HG03039 (cell line): Measurements from ENCODE around the gene GRIN2A.

Experiments
- ATAC-seq: cut with Tn5 transposase; IDR thresholded peaks from one replicate; pipeline ENCODE4 v1.9.1; 2021; ENCODE audit warnings: mild to moderate bottlenecking, moderate library complexity; ENCODE audit not compliant: unreplicated experiment

GRIN2A gene

DNA sequence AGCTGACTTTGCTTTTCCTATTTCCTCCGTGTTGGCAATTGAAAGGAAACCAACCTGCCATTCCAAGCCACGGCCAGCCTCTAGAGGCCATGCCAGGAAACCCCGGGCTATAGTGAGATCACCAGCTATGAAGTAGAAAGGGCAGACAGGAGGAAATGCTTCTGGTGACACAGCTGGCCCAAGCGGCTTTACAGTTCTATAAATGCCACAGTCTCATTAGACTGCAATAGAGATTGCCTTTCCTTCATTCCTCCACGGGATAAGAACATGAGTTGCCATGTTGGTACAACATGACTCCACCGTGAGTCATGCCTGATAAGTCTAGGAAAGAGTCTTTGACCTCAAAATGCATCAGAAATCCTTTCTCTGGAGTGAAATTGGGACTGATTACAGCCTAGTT, 384.9 kb downstream of the GRIN2A start:
- no peak for ATAC-seq

GRCh38 chr16:9793623-9794022, 388.6 kb downstream of the GRIN2A start:
- no peak for ATAC-seq

GRCh38 chr16:9791556-9791955, 390.7 kb downstream of the GRIN2A start:
- no peak for ATAC-seq

GRCh38 chr16:9790199-9790598, 392.0 kb downstream of the GRIN2A start:
- ATAC-seq, result no peak

- no peak for ATAC-seq
Observed at GRCh38 chr16:9787717-9788116, 394.5 kb downstream of the GRIN2A start.

DNA sequence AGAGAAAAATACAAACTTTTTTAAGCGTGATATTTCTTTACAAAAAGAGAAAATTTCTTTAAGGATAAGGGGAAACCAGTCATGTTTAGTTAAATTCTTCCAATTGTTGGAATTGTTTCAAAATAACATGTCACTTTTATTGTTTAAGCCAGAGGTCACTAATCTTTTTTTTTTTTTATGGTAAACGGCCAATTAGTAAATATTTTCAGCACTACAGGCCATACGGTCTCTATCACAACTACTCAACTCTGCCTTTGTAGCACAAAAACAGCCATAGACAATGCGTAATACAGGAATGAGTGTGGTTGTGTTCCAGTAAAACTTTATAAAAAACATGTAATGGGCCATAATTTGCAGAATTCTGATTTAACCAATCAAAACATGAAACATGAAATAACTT, 401.4 kb downstream of the GRIN2A start:
- ATAC-seq, result no peak

- ATAC-seq, result no peak
Observed at GRCh38 chr16:9778849-9779248, 403.4 kb downstream of the GRIN2A start.

- ATAC-seq, result no peak
Observed at GRCh38 chr16:9775998-9776397, 406.2 kb downstream of the GRIN2A start.

DNA sequence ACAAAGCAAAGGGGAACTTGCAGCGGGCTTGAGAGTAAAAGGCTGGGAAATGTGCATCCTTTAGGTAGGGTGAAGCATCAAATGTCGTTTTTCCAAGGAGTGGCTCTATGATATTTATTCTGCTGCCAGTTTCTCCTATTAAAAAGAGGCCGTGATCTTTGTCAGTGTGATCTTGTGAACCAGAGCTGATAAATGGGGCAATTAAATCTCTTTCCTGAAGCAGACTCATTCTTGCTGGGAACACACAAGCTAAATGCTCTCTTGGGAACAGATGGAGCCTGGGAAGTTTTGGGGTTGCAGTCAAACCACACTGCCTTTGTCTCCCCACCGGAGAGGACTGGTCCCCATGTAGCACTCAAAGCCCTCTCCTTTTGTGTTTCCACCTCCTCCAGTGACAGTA, 408.9 kb downstream of the GRIN2A start:
- no peak for ATAC-seq

DNA sequence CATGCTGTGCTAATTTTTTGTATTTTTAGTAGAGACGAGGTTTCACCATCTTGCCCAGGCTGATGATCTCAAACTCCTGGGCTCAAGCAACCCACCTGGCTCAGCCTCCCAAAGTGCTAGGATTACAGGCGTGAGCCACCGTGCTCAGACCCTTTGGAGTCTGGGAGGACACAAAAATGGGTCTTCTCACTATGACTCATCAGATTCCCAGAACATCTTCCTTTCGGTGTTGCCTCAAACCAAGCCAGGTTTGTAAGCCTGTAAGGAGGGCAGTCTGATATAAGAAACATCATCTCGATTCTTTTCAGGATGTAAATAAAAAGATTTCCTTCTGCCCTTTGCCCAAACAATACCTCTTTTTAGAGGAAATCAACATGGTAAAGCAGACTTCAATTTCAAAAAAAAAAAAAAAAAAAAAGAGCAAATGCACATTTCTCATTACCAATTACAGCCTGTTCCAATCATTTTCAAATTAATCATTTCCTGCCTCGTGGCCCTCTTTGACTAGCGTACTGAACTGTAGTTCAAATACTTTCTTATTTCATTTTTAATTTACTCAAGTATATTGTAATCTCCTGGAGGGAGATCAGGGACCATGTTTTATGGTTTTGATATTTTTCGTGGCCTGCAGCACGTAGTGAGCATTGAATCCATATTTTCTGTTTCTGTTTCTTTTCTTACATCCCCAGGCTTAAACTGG, 409.6 kb downstream of the GRIN2A start:
- ATAC-seq, result no peak

GRCh38 chr16:9766891-9767290, 415.3 kb downstream of the GRIN2A start:
- ATAC-seq, result no peak

DNA sequence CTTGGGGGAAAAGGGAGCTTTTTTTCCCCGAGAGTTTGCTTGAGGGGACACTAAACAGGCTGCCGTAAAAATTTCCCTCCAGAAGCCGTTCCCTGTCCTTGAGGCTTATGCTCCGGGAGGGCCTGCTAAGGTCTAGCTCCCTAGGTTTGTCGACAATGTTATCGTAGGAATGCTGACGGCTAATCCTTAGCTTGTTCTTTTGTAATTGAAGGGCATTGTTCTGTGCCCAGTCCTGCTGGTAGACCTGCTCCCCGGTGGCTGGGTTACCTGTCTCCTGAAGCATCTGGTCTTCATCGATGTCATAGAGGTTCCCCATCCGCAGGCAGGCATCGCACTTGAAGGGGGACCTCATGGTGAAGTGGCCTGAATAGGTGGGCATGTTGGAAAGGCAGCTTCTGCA, 418.7 kb downstream of the GRIN2A start:
- no peak for ATAC-seq

- ATAC-seq, result no peak
Observed at GRCh38 chr16:9761870-9762269, 420.4 kb downstream of the GRIN2A start.

DNA sequence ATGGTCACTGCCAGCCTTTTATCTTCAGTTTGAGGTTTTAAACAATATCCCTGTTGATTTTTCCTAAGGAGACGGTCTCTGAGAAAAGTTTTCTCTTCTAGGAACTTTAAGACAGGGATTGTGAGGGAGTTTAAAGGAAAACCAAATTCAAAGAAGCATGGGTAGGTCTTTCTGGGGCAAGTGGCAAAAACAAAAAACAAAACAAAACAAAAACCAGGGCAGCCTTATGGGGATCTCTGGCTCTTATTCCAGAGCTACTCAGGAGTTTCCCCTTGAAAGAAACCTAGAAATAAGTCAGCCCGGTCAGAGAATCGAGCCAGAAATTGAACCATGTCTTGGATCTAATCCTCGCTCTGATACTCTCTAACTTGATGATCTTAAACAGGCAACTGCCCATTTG, 424.5 kb downstream of the GRIN2A start:
- ATAC-seq, result no peak

DNA sequence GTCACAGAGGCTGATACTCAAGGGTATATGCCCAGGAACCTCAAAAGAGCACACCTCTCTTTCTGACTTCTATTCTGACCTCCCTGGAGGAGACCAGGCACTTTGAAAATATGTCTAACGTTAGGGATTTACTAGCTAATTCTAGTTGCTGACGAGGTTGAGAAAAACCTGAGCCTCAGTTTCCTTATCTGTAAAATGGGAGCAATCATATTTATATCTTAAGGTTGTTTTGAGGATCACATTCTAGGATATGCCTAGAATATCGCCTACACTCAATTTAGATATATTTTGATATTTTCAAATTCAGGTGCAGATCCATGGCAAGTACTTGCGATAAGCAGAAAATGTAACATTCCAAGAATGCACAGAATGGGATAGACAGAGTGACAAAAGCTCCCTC, 425.8 kb downstream of the GRIN2A start:
- no peak for ATAC-seq

DNA sequence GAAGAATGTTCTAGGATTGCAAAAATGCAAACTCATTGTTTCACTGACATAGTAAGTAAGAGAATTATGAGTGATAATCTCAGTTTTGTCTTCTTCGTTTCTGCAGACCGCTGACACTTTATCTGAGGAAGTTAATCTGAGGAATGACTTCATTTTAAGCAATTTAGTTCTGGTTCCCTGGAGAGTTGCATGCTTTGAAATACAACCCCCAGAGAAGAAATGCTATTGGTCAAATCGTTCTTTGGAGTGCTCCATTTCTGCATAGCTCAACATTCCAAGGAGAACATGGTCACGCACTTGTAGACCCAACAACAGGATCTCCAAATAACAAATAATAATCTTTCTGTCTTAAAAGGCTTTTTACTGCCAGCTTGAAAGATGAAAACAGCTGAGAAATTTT, 427.1 kb downstream of the GRIN2A start:
- ATAC-seq, result no peak

GRCh38 chr16:9741776-9742175, 440.5 kb downstream of the GRIN2A start:
- ATAC-seq, result no peak

DNA sequence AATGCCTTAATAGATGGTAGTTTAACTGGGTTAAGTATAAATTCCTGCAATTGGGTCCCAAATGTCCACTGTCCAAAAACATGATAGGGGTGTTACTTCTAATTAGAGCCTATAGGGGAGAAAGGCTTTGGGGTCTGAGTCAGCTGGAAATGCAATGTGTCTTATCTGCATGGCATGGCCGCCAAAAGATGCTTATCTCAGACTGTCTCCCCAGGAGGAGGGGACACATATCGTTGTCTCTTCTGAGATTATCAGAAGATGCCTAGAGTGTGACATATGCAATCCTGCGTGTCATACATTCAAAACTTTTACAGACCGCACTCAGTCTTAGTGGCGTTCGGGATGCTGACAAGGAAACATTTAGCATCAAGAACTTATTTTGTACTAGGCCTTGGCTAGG, 442.9 kb downstream of the GRIN2A start:
- ATAC-seq, result no peak

- no peak for ATAC-seq
Observed at GRCh38 chr16:9738690-9739089, 443.5 kb downstream of the GRIN2A start.

GRCh38 chr16:9736547-9736946, 445.7 kb downstream of the GRIN2A start:
- no peak for ATAC-seq

GRCh38 chr16:9723136-9723535, 459.1 kb downstream of the GRIN2A start:
- no peak for ATAC-seq

DNA sequence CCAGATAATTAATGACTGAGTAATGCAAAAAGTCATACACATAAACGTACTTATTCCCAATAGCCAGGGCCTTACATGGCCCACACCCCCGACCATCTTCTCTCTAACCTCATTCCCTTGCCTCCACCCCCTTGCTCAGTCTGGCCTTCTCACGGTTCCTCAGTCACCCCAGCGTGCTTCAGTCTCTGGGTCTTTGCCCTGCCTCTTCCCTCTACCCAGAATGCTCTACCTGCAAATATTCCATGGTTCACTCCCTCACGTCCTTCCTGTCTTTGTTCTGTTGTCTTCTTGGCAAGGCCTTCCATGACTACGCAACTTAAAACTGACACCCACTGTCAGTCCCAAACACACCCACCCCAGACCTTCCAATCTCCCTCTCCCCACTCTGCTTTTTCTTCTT, 468.3 kb downstream of the GRIN2A start:
- no peak for ATAC-seq

- ATAC-seq, result no peak
Observed at GRCh38 chr16:9713156-9713555, 469.1 kb downstream of the GRIN2A start.
